Measurements from ENCODE around the gene FBXL19. TPM values are rescaled to one million over a fixed set of nuclear protein-coding genes. Genes with fewer than 3 reads are reported as not detected.

Gene FBXL19
- total and polyA plus RNA-seq, 2 donors (not counting 1 experiment from before 2014, with no cell fraction given) = 9.0 to 25.0 TPM

DNA sequence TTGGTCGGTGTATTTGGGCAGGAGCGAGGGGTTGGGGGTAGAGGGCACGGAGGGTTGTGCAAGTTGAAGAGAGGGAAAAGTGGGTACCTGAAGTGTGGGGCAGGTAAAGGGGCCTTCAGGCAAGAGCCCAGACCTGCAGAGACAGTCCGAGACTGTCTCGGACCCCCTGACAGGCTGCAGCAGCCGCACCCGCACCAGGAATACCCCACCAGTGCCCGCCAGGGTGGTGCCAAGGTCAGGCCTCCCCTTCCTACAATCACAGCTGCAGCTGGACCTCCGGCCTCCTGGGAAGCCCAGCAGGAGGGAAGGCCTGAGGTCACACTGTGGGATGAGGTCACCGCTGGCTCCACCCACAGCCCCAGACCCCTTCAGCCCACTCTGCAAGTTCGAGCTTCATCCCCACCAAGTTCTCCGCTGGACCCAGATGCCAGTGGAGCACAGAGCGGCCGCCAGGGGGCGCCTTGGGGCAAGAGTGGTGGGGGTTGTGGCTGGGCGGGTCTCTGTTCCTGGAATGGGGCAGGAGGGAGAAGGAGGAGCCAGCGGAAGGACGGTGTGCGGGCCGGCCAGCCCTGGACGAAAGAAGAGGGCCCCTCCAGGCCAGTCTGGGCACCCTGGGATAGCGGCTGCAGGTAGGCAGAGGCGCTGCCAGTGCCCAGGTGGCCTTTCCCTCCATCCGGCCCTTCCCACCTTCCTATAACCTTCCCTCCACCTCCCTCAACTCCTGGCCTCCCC lies 61.5 kb downstream of the FBXL19 start, which contains the start of gene HSD3B7:
Gene HSD3B7 (plus strand): TSS at position 539 of the 732 bp plus-strand sequence. CDS start 452 bp downstream, outside the sequence.
- H4K20me1 ChIP-seq (ENCODE audit: control insufficient read depth, insufficient read depth, low read length, poor library complexity, severe bottlenecking) = no peaks in the 10 kb centered on the region
- no peaks in the 10 kb centered on the region for H3K9me3 ChIP-seq (ENCODE audit: control extremely low read depth in 1 of 3, control insufficient read depth in 2 of 3, insufficient read depth in 1 of 3, low read length in 2 of 3)
- Mint-ChIP-seq H3K4me3 (no peak within 1 kb of the TSS), H3K4me1 (no peaks in the 10 kb centered on the region), H3K27ac (no peak within 1 kb of the TSS), H3K9me3 (ENCODE audit: insufficient read depth) (no peaks in the 10 kb centered on the region), H3K27me3 (no peaks in the 10 kb centered on the region)
- H3K9ac ChIP-seq (ENCODE audit: low read length) = no peak within 1 kb of the TSS
- 52% methylated on average over 19 of the region's 24 CpGs for WGBS (ENCODE audit: insufficient coverage)
- ChIA-PET CTCF (interaction anchor here (0.6 to 5.1 kb wide), 26 partner anchors 12 to 884 kb away, joined by 3 to 63 read pairs (median 4); partner anchors contain the start of genes KAT8, VKORC1, ZNF668 and ZNF843), POLR2A (interaction anchor here (1.7 kb wide), 1 partner anchor 158 kb away, joined by 8 read pairs; no protein-coding TSS in a partner anchor)
- no peak for TF ChIP-seq EZH2 (IDR thresholded peaks at IDR 0.05; ENCODE audit: borderline replicate concordance, insufficient read depth, low read depth, low read length, poor library complexity, severe bottlenecking)
- TF ChIP-seq, protein P1, sequence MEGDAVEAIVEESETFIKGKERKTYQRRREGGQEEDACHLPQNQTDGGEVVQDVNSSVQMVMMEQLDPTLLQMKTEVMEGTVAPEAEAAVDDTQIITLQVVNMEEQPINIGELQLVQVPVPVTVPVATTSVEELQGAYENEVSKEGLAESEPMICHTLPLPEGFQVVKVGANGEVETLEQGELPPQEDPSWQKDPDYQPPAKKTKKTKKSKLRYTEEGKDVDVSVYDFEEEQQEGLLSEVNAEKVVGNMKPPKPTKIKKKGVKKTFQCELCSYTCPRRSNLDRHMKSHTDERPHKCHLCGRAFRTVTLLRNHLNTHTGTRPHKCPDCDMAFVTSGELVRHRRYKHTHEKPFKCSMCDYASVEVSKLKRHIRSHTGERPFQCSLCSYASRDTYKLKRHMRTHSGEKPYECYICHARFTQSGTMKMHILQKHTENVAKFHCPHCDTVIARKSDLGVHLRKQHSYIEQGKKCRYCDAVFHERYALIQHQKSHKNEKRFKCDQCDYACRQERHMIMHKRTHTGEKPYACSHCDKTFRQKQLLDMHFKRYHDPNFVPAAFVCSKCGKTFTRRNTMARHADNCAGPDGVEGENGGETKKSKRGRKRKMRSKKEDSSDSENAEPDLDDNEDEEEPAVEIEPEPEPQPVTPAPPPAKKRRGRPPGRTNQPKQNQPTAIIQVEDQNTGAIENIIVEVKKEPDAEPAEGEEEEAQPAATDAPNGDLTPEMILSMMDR (IDR thresholded peaks at IDR 0.05) = peak; percentile 90
- peak; percentile 81 for ATAC-seq (ENCODE audit: low read depth)
- intact Hi-C loops (cut with micrococcal nuclease) = loop anchor here (1.0 to 5.0 kb wide), 4 partner anchors 109 to 458 kb away; partner anchors contain the start of gene VKORC1
- DNase-seq = peak; percentile 81
- H3K79me2 ChIP-seq (ENCODE audit: control insufficient read depth, insufficient read depth, low read length) = no peaks in the 10 kb centered on the region
- H3K27ac ChIP-seq (ENCODE audit: low read length in 2 of 2) = no peak within 1 kb of the TSS
- no peak within 1 kb of the TSS for H2AFZ ChIP-seq (ENCODE audit: insufficient read depth, low read depth, low read length, poor library complexity, severe bottlenecking)
- no peaks in the 10 kb centered on the region for H3K27me3 ChIP-seq (replicated peaks in 1 of 4; ENCODE audit: control extremely low read depth in 1 of 4, control insufficient read depth in 3 of 4, insufficient read depth in 4 of 4, low read length in 3 of 4)
- H3K4me3 ChIP-seq (ENCODE audit: control extremely low read depth in 1 of 5, extremely low read depth in 1 of 5, insufficient read depth in 1 of 5, low read depth in 2 of 5, low read length in 4 of 5) = no peak within 1 kb of the TSS
- peaks cover 3 to 6% of the 10 kb centered on the region in 2 donors for H3K4me1 ChIP-seq (ENCODE audit: control insufficient read depth in 2 of 2, insufficient read depth in 2 of 2, low read length in 2 of 2)
- peak within 1 kb of the TSS; percentile 33 for H3K4me2 ChIP-seq (replicated peaks; ENCODE audit: low read depth, low read length, poor library complexity, severe bottlenecking)
- peaks cover 0 to 26% of the 10 kb centered on the region in 2 experiments for H3K36me3 ChIP-seq (replicated peaks in 1 of 2; ENCODE audit: control extremely low read depth in 1 of 2, control insufficient read depth in 1 of 2, extremely low read depth in 1 of 2, insufficient read depth in 2 of 2, low read length in 1 of 2)

Data from B cell (primary cell).